Measurements from ENCODE around the gene STRIP2.
"Not testable (repeated sequence)": the region's sequence is repeated elsewhere in the genome, so short reads cannot be mapped to it uniquely, and the experiment has no call there.

Gene STRIP2

DNA sequence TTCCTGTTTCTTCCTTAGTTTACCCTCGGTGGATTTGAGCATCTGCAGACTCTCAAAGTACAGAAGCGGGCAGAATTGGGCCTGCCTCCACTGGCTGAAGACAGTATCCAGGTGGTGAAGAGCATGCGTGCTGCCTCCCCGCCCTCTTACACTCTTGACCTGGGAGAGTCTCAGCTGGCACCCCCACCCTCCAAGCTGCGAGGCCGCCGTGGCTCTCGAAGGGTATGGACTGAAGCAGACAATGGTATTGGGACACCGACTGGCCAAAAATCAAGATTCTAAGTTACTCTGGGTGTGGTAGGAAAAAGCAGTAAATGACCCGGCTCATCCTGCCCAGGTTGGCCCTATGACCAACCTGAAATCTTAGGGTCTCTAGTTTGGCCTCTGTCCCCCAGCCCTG, 22.2 kb downstream of the STRIP2 start:
- DNase-seq = no peak

- DNase-seq = no peak
Observed at GRCh38 chr7:129457101-129457500, 22.9 kb downstream of the STRIP2 start.

GRCh38 chr7:129458171-129458570, 23.9 kb downstream of the STRIP2 start:
- DNase-seq = no peak

GRCh38 chr7:129461809-129462208, 27.6 kb downstream of the STRIP2 start:
- DNase-seq = no peak

GRCh38 chr7:129462420-129462819, 28.2 kb downstream of the STRIP2 start:
- no peak for DNase-seq

DNA sequence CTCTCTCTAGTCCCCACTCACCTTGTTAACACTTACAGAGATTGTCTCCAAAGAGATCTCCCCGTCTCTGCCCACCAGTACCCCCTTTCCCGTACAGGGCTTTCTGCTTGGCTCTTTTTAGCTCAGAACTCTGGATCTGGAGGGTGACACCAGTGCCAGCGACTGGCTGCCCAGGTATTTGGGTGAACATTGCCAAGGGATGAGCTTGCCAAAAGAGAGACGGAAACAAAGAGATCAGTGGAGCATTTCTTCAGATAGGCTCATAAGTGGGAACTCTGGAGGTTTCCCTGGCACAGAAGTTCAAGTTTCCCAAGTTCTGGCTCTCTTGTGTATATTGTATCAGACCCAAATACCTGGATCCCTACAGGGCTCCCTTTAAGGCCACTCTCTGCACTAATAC, 30.0 kb downstream of the STRIP2 start:
- no peak for DNase-seq

DNA sequence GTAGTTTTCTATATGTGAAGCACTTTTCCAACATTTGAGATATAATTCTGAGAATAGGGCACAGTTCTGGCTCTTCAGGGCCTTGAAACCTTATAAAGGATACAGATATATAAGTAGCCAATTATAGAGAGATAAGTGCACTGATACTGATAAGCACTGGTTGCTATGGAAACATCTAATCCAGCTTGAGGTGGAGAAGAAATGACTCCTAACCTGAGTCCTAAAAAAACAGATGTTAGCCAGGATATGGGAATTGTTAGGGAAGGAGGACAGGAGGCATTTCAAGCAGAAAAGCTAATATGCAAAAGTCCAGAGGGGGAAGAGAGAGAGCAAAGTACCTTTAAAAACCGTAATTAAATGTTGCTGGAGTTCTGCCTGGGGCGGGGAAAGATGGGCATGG, 30.8 kb downstream of the STRIP2 start:
- DNase-seq = no peak

GRCh38 chr7:129466796-129467195, 32.6 kb downstream of the STRIP2 start:
- DNase-seq = no peak

GRCh38 chr7:129468087-129468486, 33.9 kb downstream of the STRIP2 start:
- DNase-seq = no peak

GRCh38 chr7:129468547-129468946, 34.3 kb downstream of the STRIP2 start:
- DNase-seq = peak; percentile 6

DNA sequence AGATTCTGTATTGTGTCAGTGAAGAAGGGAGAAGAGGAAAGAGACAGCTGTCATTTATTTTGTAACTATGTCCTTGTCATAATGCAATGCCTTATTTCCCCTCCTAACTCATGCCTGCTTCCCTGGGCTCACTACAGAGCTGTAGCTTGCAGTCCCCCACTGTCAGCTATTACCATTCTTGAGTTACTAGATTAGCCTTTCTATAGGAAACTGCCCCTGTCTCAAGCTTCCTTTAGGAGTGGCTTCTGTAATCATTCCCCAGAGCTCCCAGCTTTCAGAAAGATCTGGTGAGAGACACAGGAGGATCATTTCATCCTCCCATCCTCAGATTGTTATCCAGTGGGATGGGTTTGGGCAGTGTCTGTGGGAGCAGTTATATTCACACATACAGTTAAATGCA, 35.7 kb downstream of the STRIP2 start:
- DNase-seq = no peak

DNA sequence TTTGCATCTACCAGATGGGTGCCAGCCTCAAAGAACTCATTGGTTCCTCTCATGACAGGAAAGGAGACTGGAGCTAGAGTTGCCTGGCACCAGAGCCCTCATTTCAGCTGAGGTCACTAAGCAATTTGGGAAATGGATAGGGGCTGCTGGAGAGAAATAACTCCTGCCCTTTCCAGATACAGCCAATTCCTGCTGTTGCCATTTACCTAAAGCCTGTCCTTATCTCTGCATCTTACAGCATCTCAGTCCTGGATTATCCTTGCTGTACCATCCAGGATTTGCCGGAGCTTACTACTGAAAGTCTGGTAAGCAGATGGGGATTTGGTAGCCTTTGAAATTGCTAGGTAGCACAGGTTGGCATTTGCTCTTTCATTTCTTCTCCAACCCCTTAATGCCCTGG, 36.2 kb downstream of the STRIP2 start:
- no peak for DNase-seq

DNA sequence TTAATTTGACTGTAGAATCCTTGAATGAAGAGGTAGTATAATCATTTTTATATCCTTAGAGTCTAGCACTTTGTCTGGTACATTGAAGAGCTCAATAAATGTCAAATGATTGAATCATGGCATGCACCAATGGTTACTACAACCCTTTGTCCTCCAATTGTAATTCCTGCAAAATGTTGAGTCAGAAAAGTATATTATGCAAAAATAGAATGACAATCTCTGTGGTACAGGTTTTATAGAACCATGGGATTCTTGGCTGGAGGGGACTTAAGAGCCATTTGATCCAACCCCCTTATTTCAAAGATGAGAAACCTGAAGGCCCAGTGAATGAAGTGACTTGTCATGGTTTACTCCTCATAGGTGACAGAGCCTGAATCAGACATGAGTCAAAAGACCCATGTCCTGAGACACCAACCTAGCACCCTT, 37.2 kb downstream of the STRIP2 start:
- no peak for DNase-seq

DNA sequence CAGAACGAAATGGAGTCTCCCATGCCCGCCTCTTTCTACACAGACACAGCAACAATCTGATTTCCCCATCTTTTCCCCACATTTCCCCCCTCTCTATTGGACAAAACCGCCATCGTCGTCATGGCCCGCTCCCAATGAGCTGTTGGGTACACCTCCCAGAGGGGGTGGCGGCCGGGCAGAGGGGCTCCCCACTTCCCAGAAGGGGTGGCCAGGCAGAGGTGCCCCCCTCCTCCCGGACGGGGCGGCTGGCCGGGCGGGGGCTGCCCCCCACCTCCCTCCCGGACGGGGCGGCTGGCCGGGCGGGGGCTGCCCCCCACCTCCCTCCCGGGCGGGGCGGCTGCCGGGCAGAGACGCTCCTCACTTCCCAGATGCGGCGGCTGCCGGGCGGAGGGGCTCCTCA, 41.7 kb downstream of the STRIP2 start:
- DNase-seq = not testable (repeated sequence)

DNA sequence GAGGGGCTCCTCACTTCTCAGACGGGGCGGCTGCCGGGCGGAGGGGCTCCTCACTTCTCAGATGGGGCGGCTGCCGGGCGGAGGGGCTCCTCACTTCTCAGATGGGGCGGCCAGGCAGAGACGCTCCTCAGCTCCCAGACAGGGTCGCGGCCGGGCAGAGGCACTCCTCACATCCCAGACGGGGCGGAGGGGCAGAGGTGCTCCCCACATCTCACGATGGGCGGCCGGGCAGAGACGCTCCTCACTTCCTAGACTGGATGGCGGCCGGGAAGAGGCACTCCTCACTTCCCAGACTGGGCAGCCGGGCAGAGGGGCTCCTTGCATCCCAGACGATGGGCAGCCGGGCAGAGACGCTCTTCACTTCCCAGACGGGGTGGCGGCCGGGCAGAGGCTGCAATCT, 42.2 kb downstream of the STRIP2 start:
- DNase-seq = not testable (repeated sequence)

DNA sequence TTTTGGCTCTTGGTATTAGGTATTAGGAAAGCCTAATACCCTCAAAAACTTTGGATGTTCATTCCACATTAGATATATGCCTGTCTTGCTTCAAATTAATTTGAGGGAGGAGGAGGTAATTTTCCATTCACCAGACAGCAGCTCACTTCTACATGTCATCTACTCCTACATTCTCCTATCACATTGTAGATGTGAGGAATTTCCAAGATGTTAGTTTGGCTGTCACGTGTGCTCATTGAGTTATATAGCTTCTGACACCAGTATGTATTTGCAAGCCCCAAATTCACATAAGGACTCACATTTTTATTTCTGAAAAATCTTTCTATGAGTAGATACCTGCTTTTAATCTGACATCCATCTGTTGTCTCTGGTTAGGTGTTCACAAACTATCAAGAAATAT, 45.6 kb downstream of the STRIP2 start:
- DNase-seq = no peak

- DNase-seq = no peak
Observed at GRCh38 chr7:129480674-129481363, 46.6 kb downstream of the STRIP2 start.

- not testable (repeated sequence) for DNase-seq
Observed at GRCh38 chr7:129481376-129481775, 47.1 kb downstream of the STRIP2 start.

- DNase-seq = no peak
Observed at GRCh38 chr7:129482781-129483180, 48.5 kb downstream of the STRIP2 start.

DNA sequence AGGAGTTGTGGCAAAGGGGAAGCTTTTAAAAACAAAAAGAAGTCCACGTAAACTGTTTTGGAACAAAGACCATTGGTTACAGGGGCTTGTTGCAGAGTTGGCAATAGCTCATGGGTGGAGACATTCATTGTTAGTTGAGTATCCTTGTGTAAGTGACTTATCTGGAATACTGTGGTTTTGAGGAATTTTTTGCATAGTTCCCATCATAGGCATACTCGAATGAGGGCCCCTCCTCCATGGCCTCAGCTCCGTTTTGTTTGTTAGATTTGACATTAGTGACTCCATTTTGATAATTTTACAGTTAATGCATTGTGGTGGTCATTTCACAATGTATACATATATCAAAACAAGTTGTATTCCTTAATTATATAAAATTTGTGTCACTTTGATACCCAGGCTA, 55.3 kb downstream of the STRIP2 start:
- no peak for DNase-seq

DNA sequence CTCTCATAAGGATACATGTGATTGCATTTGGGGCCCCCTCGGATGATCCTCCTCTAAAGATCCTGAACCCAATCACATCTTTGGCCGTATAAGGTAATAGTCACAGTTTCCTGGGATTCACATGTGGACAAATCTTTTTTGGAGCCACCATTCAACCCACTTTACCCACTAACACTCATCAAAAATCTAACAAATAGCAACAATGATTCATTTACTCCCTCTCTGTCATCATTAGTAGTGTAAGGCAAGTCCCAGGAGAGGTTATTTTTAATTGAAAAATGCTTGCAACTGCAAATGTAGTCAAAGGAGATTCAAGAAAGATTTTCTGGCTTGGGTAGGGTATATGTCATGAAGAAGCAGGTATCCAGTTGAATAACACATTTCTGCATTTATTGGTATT, 58.2 kb downstream of the STRIP2 start:
- no peak for DNase-seq

DNA sequence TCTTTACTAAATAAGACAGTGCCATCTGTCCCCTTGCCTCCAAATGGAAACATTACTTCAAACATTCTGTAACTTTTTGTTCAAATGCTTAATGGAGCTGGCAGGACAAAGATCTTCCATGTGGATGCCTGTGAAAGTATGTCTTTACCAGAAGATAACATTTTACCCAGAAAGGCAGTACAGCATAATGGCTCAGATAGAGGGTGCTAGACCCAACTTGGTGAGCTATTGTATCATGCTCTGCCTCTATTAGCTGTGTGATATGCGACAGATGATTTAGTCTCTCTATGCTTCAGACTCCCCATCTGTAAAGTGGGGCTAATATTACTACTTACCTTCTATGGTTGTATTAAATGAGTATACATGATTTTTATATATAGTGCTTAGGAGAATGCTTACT, 59.3 kb downstream of the STRIP2 start:
- DNase-seq = no peak

GRCh38 chr7:129494041-129494440, 59.8 kb downstream of the STRIP2 start:
- DNase-seq = no peak

- DNase-seq = no peak
Observed at GRCh38 chr7:129495987-129496386, 61.8 kb downstream of the STRIP2 start.

DNA sequence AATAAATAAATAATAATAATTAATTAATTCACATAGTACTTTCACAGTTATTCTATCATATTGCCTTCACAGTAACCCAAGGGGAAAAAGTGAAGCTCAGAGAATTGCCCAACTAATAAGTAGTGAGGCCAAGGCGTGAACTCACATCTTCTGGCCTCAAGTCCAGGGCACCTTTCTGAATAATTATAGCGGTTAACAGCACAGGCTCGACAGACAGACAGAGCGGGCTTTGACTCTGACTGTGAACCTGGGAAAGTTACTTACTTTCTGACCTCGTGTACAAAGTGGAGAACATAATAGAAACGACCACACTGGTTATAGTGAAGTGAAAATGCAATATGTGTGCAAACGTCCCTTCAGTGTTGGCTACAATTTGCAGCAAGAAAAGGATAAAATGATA, 62.4 kb downstream of the STRIP2 start:
- DNase-seq = no peak

GRCh38 chr7:129497156-129497555, 62.9 kb downstream of the STRIP2 start:
- DNase-seq = no peak

Data from activated CD4-positive, alpha-beta T cell treated with anti-CD3 and anti-CD28 coated beads for 48 hours (primary cell).